ENCODE results near the gene ABHD8.
A peak's percentile ranks its signal among the peaks of the same experiment; 100 is the strongest.

DNA sequence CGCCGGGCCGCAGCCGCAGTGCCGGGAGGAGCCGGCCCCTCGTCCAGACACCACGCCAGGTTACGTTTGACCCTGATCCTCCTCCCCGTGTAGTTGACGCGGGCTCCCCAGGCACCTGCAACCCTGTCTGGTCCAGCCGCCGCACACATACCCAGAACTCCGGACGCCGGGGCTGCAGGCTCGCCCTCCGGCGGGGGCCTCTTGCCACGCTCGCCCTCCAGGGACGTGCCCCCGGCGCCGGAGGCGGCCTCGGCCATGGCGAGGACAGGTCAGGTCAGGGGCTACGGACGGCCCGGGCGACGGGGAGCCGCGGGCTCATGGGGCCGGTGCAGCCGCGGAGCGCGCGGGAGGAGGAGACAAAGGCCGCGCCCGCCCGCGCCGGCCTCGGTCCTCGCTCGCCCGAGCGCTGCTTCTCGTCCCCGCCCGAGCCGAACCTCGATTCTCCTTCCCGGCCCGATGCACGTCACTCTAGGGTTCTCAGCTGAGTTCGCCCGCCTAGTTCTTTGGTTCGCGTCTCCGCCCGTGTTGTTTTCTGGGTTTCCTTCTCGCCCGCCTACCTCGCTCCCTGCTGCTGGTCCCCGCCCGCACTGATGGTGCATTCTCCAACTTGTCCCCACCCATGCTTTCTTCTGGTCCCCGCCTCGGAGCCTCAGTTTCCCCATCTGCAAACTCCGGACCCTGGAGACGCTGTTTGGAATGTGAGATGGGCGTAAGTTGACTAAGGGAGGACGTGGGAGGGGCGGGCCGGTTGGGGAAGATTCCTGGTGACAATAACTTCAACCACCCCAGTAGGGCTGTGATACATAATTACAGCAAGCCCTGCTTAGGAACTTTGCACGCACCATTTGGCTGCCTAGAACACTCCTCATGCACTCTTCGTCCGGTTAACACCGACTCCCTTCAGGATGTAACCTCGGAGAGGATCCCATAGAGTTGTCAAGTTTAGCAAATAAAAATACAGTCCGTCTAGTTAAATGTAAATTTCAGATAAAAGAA lies 31.5 kb upstream of the ABHD8 start, which contains the start of gene ANO8:
- TF ChIP-seq, protein P1, sequence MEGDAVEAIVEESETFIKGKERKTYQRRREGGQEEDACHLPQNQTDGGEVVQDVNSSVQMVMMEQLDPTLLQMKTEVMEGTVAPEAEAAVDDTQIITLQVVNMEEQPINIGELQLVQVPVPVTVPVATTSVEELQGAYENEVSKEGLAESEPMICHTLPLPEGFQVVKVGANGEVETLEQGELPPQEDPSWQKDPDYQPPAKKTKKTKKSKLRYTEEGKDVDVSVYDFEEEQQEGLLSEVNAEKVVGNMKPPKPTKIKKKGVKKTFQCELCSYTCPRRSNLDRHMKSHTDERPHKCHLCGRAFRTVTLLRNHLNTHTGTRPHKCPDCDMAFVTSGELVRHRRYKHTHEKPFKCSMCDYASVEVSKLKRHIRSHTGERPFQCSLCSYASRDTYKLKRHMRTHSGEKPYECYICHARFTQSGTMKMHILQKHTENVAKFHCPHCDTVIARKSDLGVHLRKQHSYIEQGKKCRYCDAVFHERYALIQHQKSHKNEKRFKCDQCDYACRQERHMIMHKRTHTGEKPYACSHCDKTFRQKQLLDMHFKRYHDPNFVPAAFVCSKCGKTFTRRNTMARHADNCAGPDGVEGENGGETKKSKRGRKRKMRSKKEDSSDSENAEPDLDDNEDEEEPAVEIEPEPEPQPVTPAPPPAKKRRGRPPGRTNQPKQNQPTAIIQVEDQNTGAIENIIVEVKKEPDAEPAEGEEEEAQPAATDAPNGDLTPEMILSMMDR (conservative IDR thresholded peaks at IDR 0.05), result no peak
- TF ChIP-seq ZFX (IDR thresholded peaks at IDR 0.05), result peak; percentile 85; the same call in 1 of the 2 replicates

All from C4-2B (cell line).